Measurements from ENCODE around the gene INPP5A.

DNA sequence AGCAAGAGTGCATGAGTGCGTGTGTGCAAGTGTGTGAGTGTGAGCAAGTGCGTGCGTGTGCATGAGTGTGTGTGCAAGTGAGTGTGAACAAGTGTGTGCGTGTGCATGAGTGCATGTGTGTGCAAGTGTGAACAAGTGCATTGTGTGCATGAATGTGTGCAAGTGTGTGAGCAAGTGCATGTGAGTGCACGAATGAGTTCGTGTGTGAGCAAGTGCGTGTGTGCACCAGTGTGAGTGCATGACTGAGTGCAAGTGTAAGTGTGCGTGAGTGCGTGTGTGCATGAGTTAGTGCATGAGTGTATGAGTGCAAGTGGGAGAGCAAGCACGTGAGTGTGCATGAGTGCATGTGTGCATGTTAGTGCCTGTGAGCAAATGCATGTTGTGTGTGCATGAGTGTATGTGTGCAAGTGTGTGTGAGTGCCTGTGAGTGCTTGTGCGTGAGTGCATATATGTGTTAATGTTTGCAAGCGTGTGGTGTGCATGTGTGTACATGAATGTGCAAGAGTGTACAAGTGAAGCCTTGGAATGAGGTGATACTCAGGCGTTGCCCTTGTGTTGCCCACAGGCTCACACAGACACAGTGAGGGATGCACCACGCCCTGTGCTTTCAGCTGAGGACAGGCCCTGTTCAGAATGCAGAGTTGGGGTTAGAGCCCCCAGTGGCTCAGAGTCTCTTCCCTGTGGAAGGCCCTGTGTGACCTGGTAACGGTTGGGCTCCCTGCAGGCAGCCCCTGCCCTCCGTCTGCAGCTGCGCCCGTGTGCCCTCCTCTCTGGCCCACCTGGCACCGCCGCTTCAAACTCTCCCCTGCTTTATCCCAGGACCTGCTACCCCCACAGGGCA lies 151.2 kb downstream of the INPP5A start:
- no peak for TF ChIP-seq EZH2phosphoT487 (IDR thresholded peaks at IDR 0.05; ENCODE audit: borderline replicate concordance, low read length)
- TF ChIP-seq, protein P1, sequence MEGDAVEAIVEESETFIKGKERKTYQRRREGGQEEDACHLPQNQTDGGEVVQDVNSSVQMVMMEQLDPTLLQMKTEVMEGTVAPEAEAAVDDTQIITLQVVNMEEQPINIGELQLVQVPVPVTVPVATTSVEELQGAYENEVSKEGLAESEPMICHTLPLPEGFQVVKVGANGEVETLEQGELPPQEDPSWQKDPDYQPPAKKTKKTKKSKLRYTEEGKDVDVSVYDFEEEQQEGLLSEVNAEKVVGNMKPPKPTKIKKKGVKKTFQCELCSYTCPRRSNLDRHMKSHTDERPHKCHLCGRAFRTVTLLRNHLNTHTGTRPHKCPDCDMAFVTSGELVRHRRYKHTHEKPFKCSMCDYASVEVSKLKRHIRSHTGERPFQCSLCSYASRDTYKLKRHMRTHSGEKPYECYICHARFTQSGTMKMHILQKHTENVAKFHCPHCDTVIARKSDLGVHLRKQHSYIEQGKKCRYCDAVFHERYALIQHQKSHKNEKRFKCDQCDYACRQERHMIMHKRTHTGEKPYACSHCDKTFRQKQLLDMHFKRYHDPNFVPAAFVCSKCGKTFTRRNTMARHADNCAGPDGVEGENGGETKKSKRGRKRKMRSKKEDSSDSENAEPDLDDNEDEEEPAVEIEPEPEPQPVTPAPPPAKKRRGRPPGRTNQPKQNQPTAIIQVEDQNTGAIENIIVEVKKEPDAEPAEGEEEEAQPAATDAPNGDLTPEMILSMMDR (conservative IDR thresholded peaks at IDR 0.05; ENCODE audit: low read depth, low read length), result no peak

Data from PC-3 (cell line).